Measurements from ENCODE around the gene SLC27A1.

- TF ChIP-seq REST (IDR thresholded peaks at IDR 0.05; ENCODE audit: insufficient read depth in 1 of 2, low read depth in 2 of 2, low read length in 2 of 2), result no peak
- TF ChIP-seq SIN3A (IDR thresholded peaks at IDR 0.05; ENCODE audit: borderline replicate concordance, insufficient read depth, low read length), result no peak
- TF ChIP-seq POLR2AphosphoS5 (IDR thresholded peaks at IDR 0.05; ENCODE audit: low read depth, low read length), result no peak
- TF ChIP-seq TAF1 (IDR thresholded peaks at IDR 0.05; ENCODE audit: borderline replicate concordance, insufficient read depth, low read length), result no peak
- TF ChIP-seq FOXP2 (optimal IDR thresholded peaks at IDR 0.05; ENCODE audit: borderline replicate concordance, extremely low read depth, extremely low read length, insufficient read depth), result peak; percentile 83
These were observed 85.2 kb downstream of the SLC27A1 start, which contains the start of gene COLGALT1 for GRCh38 chr19:17555480-17555928.
